Osteocyte (in vitro differentiated cells): Measurements from ENCODE around the gene REL. TPM values are rescaled to one million over a fixed set of nuclear protein-coding genes. Genes with fewer than 3 reads are reported as not detected.

Experiments
- DNase-seq: peaks from one replicate; pipeline ENCODE4 v3.0.0; 2021; ENCODE audit warnings: mixed read lengths; ENCODE audit not compliant: unreplicated experiment; ENCODE audit errors: extremely low spot score
- H3K27ac Mint-ChIP-seq: one replicate; pipeline ENCODE4 v1.8.0; 2021; ENCODE audit warnings: mild to moderate bottlenecking, mixed read lengths; ENCODE audit not compliant: unreplicated experiment
- H3K27me3 Mint-ChIP-seq: one replicate; pipeline ENCODE4 v1.8.0; 2021; ENCODE audit warnings: mixed read lengths; ENCODE audit not compliant: unreplicated experiment
- H3K36me3 Mint-ChIP-seq: one replicate; pipeline ENCODE4 v1.8.0; 2021; ENCODE audit warnings: mixed read lengths; ENCODE audit not compliant: unreplicated experiment
- H3K4me1 Mint-ChIP-seq: one replicate; pipeline ENCODE4 v1.8.0; 2021; ENCODE audit warnings: mixed read lengths; ENCODE audit not compliant: unreplicated experiment
- H3K4me3 Mint-ChIP-seq: one replicate; pipeline ENCODE4 v1.8.0; 2021; ENCODE audit warnings: mild to moderate bottlenecking, moderate library complexity, mixed read lengths; ENCODE audit not compliant: unreplicated experiment
- H3K9me3 Mint-ChIP-seq: one replicate; pipeline ENCODE4 v1.8.0; 2021; ENCODE audit warnings: mixed read lengths; ENCODE audit not compliant: unreplicated experiment
- total RNA-seq: library from RNA; stranded (reverse); gene quantifications from 2 replicates; pipeline ENCODE4 v1.2.1, GENCODE V29; 2021
- TF ChIP-seq, protein P1 (sequence below): fragments of 200-600 bp; sonication (generic); IDR thresholded peaks from 2 replicates; pipeline ENCODE4 v1.5.0; 2021; ENCODE audit warnings: antibody characterized with exemption, mild to moderate bottlenecking, moderate library complexity

The REL gene
- total RNA-seq, 1 donor from 2014 or later = 7.1 TPM

DNA sequence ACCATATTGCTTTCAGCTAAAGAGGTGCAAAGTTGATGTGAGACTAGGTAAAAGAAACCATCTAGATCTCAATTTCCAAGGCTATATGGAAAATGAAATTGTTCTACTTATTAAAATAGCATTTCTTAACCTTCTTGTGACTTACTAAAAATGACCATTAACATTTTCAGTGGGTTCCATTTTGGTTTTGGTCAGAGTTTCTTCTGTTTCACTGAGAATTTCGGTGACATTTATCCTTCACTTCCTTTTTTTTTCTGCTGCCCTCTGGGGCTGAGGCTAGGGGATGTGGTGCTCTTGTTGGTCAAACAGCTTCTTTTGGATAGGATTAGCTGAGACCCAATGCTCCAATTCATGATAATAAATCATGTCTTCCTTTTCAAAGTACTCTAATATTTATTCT, 44.3 kb upstream of the REL start:
- no peak for DNase-seq
- Mint-ChIP-seq H3K36me3 (no peaks in the 10 kb centered on the region), H3K27me3 (peaks cover 57% of the 10 kb centered on the region), H3K27ac (no peak overlapping the region), H3K9me3 (no peaks in the 10 kb centered on the region), H3K4me1 (no peaks in the 10 kb centered on the region), H3K4me3 (no peak overlapping the region)
- TF ChIP-seq, protein P1, sequence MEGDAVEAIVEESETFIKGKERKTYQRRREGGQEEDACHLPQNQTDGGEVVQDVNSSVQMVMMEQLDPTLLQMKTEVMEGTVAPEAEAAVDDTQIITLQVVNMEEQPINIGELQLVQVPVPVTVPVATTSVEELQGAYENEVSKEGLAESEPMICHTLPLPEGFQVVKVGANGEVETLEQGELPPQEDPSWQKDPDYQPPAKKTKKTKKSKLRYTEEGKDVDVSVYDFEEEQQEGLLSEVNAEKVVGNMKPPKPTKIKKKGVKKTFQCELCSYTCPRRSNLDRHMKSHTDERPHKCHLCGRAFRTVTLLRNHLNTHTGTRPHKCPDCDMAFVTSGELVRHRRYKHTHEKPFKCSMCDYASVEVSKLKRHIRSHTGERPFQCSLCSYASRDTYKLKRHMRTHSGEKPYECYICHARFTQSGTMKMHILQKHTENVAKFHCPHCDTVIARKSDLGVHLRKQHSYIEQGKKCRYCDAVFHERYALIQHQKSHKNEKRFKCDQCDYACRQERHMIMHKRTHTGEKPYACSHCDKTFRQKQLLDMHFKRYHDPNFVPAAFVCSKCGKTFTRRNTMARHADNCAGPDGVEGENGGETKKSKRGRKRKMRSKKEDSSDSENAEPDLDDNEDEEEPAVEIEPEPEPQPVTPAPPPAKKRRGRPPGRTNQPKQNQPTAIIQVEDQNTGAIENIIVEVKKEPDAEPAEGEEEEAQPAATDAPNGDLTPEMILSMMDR = no peak

DNA sequence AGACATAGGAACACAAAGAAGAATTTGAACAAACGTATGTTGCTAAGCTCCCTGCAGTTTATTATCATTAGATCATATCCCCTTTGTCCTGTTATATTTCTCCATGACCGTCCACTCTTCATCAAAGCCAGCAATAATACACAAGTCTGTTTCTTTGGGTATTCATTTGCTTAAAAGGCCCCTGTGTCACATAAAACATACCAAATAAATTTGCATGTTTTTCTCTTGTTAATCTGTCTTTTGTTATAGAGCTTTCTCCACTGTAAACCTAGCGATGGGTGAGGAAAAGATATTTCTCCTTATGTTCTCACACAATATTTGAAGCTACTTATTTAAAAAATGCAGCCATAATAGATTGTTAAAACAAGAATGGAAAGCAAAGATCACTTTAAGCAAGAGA, 42.9 kb upstream of the REL start:
- DNase-seq = no peak
- TF ChIP-seq, protein P1 = no peak
- H3K4me3 Mint-ChIP-seq = no peak overlapping the region
- no peaks in the 10 kb centered on the region for H3K4me1 Mint-ChIP-seq
- no peaks in the 10 kb centered on the region for H3K36me3 Mint-ChIP-seq
- no peak overlapping the region for H3K27ac Mint-ChIP-seq
- H3K27me3 Mint-ChIP-seq = peaks cover 53% of the 10 kb centered on the region
- no peaks in the 10 kb centered on the region for H3K9me3 Mint-ChIP-seq

DNA sequence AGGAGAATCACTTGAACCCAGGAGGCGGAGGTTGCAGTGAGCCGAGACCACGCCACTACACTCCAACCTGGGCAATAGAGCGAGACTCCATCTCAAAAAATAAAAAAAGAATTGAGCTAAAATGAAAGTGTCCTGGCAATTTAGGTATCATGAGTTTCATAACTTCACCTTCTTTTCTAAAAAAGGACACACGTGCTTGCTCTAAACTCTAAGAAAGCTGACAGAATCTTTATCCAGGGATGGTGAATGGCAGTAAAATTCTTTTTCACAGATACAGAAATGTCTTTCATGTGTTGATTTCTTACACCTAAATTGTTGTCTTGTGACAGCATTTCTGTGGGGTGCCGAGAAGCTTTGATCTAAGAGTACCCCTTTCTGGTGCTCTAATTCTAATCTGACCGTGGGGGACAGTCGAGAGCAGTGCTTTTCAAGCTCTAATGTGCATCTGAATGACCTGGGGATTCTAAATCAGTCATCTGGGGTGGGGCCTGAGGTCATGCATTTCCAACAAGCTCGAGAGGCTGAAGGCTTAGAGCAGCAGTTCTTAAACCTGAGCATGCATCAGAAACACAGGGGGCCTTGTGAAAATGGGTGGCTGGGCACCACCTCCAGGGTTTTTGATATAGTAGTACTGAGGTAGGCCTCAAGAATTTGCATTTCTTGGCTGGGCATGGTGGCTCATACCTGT, 42.1 kb upstream of the REL start:
- no peak overlapping the region for H3K4me3 Mint-ChIP-seq
- no peak overlapping the region for H3K27ac Mint-ChIP-seq
- H3K4me1 Mint-ChIP-seq = no peaks in the 10 kb centered on the region

DNA sequence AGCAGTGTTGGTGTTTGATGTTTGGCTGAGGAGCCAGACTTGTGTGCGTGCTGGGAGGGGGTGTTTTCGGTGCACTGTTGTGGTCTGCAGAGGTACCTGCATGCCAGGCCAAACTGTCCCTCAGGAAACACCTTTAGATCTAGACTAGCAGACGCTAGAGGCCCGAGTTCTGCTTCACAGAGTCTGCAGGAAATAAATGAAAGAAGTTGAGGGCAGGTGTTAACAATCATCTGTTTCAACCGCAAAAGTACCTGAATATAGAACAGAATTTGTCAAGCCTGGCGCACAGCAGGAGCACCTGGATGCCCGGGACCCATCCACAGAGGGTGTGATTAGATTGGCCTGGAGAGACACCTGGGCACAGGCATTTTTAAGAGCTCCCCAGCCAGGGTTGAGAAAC, 40.5 kb upstream of the REL start:
- no peak for DNase-seq
- Mint-ChIP-seq H3K4me3 (no peak overlapping the region), H3K9me3 (no peaks in the 10 kb centered on the region), H3K36me3 (no peaks in the 10 kb centered on the region), H3K27ac (no peak overlapping the region), H3K27me3 (peaks cover 34% of the 10 kb centered on the region), H3K4me1 (no peaks in the 10 kb centered on the region)
- TF ChIP-seq, protein P1 = no peak

More for the DNA sequence above, 42.1 kb upstream of the REL start:
- TF ChIP-seq, protein P1 = no peak
- Mint-ChIP-seq H3K27me3 (peaks cover 49% of the 10 kb centered on the region), H3K9me3 (no peaks in the 10 kb centered on the region), H3K36me3 (no peaks in the 10 kb centered on the region)
- DNase-seq = no peak

DNA sequence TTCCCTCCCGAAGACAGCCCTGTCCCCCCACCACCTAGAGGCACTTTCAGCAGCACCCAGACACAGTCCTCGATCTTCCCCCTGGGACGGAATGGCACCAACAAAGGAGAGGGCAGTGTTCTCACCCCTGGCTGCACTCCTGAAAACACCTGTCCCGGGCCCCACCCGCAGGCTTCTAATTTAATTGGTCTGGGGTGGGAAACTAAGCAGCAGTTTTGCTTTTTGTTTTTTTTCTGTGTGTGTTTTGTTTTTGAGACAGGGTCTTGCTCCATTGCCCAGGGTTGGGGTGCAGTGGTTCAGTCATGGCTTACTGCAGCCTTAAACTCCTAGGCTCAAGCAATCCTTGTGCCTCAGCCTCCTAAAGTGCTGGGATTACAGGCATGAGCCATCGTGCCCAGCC, 38.4 kb upstream of the REL start:
- no peak for DNase-seq
- Mint-ChIP-seq H3K36me3 (no peaks in the 10 kb centered on the region), H3K9me3 (no peaks in the 10 kb centered on the region), H3K27ac (no peak overlapping the region), H3K4me3 (no peak overlapping the region), H3K4me1 (no peaks in the 10 kb centered on the region), H3K27me3 (peaks cover 17% of the 10 kb centered on the region)
- TF ChIP-seq, protein P1 = no peak
